Activated CD4-positive, CD25-positive, alpha-beta regulatory T cell (primary cell): Measurements from ENCODE around the gene NAP1L5.
A peak's percentile ranks its signal among the peaks of the same experiment; 100 is the strongest.

Source experiments
- DNase-seq, 4 experiments: peaks; one replicate each; lab custom pipeline; 2025; lab: John Stamatoyannopoulos, UW

The NAP1L5 gene

DNA sequence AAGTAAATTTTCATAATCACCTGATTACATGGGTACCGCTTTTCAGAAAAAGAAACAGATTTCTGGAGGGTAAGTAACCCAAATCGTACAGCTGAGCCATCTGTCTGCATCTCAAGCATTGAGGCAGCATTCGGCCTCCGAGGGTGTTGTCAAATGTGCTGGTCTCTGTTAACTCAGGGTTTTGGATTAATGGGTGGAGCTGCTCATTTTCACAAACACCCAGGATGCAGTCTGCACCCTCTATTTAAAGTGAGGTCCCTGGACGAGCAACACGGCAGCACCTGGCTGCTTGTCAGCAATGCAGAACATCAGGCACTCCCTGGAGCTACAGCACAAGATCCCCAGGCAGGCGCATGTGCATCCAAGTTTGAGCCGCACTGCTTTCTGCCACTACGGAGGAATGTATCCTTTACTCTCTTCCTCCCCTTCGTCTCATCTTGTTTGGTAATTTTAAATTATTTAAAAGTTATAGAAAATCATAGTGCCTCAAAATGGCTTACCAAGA lies 24.7 kb upstream of the NAP1L5 start:
- no peak for DNase-seq

DNA sequence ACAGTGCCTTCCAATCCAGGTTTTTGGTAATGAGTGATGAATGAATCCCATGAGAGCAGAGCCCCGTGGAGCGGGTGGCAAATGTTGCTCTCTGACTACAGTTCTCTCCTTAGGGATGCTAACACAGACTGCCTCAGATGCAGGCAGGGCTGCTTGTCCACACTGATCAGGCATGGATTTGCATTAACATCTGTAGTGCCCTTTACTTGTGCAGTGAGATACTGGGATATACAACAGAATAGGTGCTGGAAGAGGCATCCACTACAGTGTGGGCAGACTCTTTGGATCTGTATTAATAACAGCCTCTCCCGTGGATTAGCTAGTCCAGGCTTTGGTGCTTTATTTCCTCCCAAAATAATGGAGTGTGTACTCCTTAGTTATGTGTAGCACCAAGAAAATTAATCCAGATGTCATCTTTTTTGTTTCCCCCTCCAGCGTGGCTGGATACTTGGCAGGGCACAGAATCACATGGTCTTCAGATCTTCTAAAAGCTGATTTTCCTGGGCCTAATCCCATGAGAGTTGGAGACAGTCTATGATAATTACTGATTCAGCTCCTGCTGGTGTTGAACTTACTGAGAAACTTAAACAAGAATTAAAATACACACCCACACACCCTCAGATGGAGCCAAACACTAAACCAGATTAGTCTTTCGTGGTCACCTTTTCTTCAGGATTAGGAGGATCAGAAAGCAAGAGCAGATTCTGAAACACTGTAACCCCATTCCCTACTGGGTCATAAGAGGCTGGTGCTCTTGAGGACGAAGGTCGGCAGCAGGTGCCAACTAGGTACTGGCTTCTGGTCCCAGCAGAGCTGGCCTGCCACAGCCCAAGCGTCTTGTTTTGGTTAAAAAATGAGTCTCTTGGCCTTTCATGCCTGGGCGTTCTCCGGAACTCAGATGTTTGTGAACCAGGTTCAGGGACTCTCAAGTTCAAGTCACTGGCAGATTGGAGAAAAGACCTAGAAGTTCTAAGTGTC lies 23.1 kb upstream of the NAP1L5 start:
- no peak for DNase-seq

DNA sequence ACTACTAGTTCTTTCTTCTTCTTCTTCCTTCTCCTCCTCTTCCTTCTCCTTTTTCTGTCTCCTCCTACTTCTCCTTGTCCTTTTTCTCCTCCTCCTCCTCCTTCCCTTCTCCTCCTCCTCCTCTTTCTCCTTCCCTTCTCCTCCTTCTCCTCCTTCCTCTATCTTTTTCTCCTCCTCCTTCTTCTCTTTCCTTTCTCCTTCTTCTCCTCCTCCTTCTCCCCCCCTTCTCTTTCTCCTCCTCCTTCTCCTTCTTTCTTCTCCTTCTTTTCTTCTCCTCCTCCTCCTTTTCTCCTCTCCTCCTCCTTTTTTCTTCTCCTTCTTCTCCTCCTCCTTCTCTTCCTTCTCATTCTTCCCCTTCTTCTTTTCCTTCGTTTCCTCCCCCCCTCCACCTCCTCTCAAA lies 21.8 kb upstream of the NAP1L5 start:
- no peak for DNase-seq

DNA sequence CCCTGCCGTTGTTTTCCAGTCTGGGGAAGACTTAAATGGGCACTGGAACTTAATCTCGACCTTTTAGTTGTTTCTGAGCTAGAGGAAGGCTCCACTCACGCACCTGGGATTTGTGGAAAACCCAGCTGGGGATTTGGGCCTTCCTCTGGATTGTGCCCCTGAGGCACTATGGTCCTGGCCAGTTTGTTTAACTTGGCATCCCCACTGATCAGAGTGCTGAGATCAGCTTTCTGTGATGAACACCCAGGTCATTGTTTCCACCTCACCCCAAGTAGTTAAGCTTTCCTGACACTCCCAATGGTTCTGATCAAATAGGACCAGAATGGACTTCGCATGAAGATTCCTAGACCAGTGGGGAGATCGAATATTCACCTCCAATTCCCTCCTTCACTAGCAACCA lies 20.5 kb upstream of the NAP1L5 start:
- no peak for DNase-seq

DNA sequence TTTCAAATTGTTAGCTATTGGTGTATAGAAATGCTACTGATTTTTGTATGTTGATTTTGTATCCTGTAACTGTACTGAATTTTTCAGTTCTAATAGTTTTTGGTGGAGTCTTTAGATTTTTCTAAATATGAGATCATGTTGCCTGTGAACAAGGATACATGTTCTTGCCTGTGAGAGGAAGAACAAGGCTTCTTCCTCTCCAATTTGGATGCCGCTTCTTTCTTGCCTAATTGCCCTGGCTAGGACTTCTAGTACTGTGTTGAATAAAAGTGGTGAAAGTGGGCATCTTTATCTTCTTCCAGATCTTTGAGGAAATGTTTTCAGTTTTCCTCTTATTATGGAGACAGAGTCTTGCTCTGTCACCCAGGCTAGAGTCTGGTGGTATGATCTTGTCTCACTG lies 16.2 kb upstream of the NAP1L5 start:
- no peak for DNase-seq

DNA sequence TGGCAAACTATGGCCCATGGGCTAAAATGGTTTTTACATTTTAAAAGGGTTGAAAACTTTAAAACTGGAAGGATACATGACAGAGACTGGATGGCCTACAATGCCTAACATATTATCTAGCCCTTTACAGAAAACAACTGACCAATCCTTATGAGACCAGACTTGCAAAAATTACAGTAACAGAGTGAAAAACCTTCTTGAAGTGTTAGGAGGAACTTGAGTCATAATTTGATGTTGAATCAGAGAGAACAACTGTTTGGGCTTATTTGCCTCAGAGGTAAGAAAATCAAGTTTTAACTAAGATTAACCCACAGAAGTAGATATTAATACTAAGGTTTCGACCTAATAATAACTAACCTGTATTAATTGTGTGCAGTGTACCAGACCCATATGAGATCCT lies 12.4 kb upstream of the NAP1L5 start:
- no peak for DNase-seq

DNA sequence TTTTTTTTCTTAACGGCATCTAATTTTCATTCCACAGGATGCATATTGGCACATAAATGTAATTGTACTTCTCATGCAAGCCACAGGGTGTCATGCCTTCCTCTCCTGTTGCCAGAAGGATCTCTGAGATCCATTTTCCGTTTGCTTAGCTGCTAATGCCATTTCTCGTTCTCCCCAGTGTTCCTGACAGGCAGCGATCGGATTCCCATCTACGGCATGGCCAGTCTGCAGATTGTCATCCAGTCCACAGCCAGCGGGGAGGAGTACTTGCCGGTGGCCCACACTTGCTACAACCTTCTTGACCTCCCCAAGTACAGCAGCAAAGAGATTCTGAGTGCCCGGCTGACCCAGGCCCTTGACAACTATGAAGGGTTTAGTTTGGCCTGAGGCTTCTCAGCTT lies 8.9 kb upstream of the NAP1L5 start:
- DNase-seq, result no peak

DNA sequence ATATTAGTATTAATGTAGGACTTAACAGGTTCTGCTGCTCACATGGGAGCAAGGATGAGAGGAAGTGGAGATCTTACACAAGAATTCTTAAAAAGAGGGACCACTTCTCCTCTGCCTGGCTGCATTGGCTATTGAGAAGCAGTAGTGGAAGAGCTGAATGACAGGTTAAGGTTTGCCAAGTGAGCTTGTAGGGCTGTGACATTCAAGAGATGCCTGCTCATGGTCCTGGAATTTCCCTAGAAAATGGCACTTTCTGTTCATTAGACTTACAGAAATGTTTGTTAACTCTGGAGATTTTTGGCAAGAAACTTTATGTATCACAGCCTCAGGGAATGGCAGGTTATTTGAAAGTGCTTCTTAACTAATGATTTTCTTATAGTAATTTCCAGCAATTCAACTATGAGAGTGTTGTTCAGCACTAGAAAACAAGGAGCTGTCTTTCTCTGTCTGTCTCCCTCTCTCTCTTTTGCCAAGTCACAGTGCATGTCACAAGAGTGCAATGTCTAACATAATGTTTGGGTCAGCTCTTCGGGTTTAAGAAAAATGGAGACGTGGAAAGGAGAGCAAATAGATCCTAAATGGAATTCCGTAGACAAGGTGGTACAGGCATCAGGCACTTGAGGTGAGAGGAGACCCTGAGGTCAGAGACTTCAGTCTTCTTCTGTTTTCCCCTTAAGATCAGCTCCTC lies 8.3 kb upstream of the NAP1L5 start:
- DNase-seq, result no peak

DNA sequence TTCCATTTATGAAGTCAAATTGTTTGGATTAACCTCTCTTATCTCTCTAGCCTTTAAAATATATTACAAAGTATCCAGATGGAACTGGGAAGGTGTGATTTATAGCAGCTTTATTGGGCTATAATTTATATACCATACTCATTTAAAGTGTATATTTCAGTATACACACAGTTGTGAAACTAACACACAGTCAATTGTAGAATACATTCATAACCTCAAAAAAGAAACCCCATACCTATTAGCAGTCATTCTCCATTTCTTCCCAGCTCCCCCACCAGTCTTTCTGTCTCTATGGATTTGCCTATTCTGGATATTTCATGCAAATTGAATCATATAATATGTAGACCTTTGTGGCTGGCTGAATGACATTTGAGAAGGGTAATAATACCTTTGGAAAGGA lies 7.6 kb upstream of the NAP1L5 start:
- no peak for DNase-seq

DNA sequence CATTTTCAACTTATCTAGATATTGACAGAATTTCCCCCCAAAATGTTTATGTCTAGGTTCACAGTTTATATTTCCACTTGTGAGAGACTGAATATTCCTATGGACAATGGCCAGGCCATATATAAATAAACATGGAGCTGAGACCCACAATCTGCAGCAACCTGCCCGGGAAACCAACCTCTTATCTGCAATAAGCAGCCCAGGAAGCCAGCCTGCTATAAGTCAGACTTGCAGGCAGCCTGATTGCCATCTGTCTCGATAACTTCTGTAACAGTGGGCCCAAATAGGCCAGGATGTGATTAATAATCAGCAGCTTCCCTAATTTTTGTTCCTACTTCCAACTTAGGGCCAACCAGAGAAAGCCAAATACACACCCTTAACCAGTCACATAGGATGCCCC lies 5.2 kb upstream of the NAP1L5 start:
- no peak for DNase-seq

DNA sequence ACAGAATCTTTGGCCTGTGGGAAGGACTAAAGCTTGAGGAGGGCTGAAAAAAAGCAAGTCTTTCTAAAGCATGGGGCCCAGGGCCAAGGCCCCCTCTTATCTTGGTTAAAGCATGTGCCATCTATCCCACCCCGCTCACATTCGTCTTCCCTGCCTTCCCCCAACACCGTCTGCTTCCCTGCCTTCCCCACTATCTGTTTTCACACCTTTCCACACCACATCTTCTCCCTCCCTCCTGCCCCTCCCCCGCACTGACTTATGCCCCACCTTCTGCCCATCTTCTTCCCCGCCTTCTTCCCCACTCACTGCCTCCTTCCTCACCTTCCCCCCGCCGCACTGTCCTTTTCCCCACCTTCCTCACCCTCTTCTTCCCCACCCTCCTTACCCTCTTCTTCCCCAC lies 890 bp upstream of the NAP1L5 start:
- DNase-seq, result no peak

DNA sequence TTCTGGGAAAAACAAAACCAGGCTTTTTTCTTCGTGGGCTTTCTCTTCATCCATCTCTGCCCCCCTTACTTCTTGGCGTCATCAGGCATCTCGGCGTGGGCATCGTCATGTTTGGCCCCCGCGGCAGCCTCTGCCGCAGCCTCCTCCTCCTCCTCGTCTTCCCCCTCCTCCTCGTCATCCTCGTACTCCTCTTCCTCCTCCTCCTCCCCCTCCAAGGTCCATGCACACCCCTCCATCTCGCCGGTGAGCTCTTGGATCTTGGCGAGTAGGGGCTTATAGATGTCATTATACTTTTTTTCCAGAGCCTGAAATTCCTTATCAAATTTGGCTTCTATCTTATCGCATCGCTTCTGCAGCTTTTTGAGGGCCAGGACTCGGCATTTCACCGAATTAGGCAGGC lies 488 bp downstream of the NAP1L5 start:
- DNase-seq, result peak in 1 of 4 experiments; percentile 0

DNA sequence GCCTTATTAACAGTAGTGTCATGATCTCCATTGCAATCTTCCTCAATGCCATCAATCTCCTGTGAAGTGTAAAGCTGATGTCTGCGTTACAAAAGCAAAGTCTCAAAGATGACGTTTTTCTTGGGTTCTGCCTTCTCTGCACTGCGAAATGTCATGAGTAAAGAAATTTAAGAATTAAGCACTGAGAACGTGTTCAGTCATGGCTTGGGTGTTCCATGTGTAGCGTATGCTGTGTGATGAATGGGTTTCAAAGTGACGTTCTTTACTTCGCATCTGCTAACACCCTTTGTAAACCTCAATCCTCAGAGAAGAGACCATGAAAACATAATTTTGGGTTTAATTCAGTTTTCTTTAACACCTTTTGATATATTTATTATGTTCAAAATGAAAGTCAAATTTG lies 999 bp downstream of the NAP1L5 start:
- no peak for DNase-seq

DNA sequence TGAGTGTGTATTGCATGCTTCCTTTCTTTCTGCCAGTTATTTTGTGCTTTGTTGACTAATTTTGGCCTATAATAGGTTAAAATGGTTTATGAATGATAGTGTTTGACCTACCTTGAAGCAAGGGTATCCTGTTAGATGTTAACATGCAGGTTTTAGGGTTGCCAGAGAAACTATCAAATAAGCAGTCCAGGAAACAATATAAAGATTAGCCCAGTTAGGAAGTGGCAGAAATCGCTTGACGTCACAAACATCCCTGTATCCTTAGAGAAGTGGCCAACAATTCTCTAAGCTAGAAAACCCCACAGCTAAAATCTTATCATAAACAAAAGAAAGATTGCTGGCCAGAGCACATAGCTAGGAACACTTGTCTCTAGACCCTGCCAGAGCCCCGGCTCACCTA lies 3.8 kb downstream of the NAP1L5 start:
- no peak for DNase-seq

DNA sequence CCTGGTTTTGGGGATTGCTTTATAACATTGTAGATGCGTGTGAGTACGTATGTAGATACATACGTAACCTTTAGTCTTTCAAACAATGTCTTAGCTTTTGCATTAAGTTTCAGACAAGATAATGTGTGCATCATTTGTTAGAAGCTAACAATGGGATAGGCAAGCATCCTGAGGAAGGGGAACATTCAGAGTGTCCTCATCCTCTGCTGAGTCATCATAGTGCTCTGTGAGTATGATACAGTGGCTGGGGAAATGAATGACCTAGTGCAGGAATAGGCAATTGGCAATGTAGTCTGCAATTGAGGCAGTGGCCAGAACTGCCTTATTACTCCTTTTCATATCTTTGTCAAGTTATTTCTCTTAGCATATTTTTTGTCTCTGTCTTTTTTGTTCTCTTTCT lies 7.3 kb downstream of the NAP1L5 start:
- DNase-seq, result no peak

DNA sequence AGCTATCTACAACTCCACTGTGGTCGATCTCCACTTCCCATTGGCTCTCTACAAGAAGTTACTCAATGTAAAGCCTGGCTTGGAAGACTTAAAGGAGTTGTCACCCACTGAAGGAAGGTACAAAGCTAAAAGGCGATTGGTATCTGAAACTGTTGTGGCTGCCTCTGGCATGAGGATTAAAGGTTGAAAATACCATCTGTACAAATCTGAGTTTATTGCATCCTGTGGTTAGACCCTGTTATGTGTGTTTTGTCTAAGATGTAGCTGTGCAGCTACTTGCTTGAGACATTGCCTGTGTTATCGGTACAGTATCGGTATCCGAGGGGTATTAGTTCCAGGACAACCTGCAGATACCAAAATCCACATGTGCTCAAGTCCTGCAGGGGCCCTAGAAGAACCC lies 16.4 kb downstream of the NAP1L5 start:
- no peak for DNase-seq

DNA sequence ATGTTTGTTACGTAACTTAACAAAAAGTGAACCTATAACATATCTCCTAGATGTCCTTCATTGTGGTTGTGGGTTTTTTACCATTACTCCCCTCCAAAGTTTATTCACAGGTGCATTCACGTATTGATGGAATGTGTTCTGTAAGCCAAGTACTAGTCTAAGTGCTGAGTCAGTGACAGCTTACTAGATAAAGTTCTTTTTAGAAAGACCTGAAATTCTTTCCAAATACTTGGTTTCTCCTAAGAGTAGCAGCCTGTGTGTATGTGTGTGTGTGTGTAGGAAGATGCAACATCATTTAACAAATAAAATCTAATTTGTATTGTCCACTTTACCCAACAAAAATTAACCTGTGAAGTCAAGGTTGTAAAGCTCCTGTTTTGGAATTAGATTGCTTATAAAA lies 22.1 kb downstream of the NAP1L5 start:
- no peak for DNase-seq

DNA sequence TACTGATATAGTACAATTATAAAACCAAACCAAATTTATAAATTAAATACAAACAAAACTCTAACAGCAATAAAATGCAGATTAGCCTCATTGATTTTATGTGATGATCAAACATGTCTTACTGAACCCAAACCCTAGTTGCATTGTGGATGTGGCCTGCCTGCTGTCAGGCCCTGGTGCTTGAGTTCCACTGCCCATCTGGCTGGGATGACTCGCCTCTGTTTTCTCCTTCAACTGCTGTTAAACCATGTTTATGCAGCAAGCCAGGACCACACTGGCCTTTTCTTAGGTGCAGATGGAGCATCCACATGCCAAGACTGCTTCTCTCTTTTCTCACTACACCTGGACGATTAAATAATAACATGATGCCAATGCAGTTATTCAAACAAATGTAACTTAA lies 22.6 kb downstream of the NAP1L5 start:
- no peak for DNase-seq

DNA sequence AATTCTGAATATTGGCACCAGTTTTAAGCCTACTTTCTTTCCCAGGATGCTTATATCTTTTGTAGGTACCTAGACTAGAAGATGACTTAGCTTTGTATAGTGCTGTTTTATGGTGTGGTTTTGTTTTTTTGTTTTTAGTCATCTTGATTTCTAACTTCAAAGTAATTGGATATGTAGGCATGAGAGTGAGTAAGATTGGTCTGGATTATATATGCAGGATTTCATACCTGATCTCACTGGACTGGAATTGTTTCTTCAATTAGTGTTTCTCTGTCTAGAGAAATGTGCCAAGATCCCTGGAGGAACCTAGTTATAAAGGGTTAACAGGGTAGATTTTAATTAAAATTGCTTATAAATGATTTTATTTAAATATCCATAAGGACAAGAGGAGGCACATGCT lies 23.1 kb downstream of the NAP1L5 start:
- DNase-seq, result no peak

DNA sequence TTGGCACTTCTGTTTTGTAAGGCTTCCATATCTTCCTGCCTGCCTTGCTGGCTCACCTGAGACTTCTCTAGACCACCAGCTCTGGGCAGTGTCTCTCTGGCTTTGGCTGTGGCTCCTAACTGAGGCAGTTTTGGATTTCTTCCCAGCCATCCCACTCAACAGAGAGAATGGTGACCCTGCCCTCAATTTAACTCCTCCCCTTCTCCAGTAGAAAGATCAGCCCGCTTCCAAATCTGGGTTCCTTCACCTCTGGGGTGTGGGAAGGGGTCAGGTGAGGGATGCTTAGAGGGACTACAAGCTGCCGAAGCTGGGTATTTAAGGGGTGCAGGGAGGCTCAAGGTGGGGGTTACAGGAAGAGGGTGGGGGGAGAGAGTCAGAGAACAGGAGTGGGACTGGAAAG lies 23.7 kb downstream of the NAP1L5 start:
- no peak for DNase-seq

DNA sequence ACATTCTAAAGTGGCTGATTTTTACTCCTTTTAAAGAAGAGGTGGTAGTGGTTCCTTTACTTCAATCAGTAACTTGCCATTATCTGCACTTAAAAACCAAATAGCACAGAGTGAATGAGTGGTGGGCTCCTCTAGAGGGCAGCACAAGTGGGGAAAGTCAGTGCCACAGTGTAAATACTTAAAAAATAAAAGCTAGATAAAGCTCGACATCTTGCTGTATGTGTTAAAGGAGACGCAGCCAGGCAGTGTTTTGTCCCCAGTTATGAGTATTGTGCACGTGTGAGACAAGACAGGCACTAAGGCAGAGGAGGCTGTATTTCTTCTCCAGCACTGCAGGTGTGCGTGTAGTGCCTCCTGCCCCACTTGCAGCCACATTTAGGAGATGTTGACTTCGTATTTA lies 24.6 kb downstream of the NAP1L5 start:
- DNase-seq, result no peak

DNA sequence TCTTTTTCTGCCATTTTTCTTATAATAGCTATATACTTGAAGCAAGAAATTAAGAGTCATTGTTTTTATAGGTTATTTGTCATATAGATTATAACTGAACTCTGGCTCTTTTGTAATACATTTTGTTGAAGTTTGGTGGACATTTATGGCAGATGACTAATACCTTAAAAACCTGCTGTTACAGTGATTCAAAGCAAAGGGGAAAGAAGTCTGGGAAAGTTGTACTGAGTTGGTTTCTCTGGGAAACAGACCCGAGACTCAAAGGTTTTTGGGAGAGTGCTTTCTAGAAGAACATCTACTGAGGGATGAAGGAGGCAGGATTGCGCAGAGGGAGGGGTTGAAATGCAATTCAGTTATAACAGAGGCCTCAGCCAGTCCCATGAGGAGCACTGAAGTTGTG lies 35.9 kb downstream of the NAP1L5 start:
- no peak for DNase-seq
